H7 (cell line): ENCODE results near the gene AFDN. TPM values are rescaled to one million over a fixed set of nuclear protein-coding genes. Genes with fewer than 3 reads are reported as not detected.
A peak's percentile ranks its signal among the peaks of the same experiment; 100 is the strongest.

Experiments used
- DNase-seq: peaks from one replicate; pipeline ENCODE4 v3.0.0; 2012
- H3K27me3 ChIP-seq: 2 replicates; pipeline ENCODE4 v1.6.0; 2011; ENCODE audit warnings: mild to moderate bottlenecking, low read length; ENCODE audit not compliant: control insufficient read depth, insufficient read depth
- H3K36me3 ChIP-seq: replicated peaks from 2 replicates; pipeline ENCODE4 v1.5.1; 2011; ENCODE audit warnings: low read length; ENCODE audit not compliant: control insufficient read depth, insufficient read depth
- H3K4me3 ChIP-seq: 2 replicates; pipeline ENCODE4 v1.5.1; 2011; ENCODE audit warnings: low read depth, mild to moderate bottlenecking, control low read depth, low read length, moderate library complexity; ENCODE audit not compliant: insufficient read depth
- total RNA-seq: library from RNA; depleted of rRNA; stranded (reverse); fragments of >200 nt; shearing (Covaris generic); gene quantifications from 2 replicates; pipeline ENCODE4 v1.2.3, GENCODE V29; 2014

Gene AFDN
- total RNA-seq, 1 experiment from 2014 or later: 67.6 TPM

DNA sequence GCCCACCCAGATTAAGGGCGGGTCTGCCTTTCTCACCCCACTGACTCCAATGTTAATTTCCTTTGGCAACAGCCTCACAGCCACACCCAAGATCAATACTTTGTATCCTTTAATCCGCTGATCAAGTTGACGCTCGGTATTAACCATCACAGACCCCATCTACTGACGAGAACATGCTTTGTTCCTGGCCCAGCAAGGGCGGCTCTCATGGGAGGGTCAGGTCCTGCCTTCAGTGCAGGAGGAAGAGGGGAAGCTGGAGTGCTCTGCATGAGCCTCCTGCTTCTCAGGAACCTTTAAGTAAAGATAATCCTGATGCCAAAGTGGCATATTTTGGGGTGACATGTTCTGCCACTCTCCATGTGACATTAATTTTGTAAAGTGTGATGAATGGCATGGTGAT lies 179.1 kb downstream of the AFDN start:
- Histone ChIP-seq H3K36me3 (no peaks in the 10 kb centered on the region), H3K4me3 (no peak overlapping the region), H3K27me3 (no peaks in the 10 kb centered on the region)
- no peak for DNase-seq

DNA sequence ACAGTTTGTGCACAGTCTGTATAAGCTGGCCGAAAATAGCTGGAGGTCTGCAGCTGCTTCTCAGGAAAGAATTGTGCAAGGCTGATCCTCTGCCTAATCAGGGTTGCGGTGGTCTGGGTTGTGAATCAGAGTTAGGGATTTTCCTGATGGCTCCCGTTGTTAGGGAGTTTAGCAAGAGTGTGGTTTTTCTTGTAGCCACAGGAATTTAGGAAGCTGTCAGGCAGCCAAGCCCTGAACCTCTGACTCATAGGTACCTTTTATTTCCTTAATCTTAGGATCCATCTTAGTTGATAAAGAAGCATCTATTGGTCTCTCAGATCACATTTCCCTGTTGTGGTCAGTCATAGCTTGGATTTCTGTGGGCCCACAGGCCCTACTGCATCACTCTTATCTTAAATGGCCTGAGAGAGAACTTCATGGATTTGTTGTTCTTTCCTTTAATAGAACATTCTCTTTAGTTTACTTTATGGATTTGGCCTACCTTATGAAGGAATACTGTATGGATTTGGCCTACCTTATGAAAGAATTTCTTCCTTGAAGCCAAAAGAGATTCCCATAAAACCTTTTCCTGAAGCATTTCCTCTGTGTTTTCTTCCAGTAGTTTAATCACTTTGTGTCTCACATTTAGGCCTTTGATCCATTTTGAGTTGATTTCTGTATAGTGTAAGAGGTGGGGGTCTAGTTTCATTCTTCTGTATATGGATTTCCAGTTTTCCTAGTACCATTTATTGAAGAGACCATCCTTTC lies 181.1 kb downstream of the AFDN start:
- DNase-seq: no peak
- Histone ChIP-seq H3K27me3 (no peaks in the 10 kb centered on the region), H3K4me3 (no peak overlapping the region), H3K36me3 (no peaks in the 10 kb centered on the region)

DNA sequence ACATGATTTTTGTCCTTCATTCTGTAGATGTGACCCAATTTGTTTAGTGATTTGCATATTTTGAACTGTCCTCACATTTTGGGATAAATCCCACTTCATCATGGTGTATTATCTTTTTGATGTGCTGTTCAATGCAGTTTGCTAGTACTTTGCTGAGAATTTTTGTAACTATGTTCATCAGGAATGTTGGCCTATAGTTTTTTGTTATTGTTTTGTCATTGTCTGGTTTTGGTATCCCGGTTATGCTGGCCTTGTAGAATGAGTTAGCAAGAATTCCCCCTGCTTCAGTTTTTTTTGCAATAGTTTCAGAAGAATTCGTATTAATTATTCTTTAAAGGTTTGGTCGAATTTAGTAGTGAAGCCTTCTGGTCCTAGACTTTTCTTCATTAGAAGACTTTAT lies 182.6 kb downstream of the AFDN start:
- H3K36me3 ChIP-seq: no peaks in the 10 kb centered on the region
- DNase-seq: no peak
- H3K27me3 ChIP-seq: no peaks in the 10 kb centered on the region
- H3K4me3 ChIP-seq: no peak overlapping the region

DNA sequence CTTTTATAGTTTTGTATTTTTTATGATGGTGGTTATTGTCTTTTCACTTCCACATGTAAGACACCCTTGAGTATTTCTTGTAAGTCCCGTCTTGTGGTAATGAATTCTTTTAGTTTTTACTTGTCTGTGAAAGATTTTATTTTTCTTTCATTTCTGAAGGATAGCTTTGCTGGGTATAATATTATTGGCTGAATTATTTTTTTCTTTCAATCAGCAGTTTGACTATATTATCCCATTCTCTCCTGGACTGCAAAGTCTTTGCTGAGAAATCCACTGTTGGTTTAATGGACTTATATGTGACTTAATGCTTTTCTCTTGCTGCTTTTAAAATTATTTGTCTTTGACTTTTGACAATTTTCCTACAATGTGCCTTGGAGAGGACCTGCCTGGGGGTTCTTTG lies 184.6 kb downstream of the AFDN start:
- no peak for DNase-seq
- Histone ChIP-seq H3K27me3 (no peaks in the 10 kb centered on the region), H3K4me3 (no peak overlapping the region), H3K36me3 (no peaks in the 10 kb centered on the region)

DNA sequence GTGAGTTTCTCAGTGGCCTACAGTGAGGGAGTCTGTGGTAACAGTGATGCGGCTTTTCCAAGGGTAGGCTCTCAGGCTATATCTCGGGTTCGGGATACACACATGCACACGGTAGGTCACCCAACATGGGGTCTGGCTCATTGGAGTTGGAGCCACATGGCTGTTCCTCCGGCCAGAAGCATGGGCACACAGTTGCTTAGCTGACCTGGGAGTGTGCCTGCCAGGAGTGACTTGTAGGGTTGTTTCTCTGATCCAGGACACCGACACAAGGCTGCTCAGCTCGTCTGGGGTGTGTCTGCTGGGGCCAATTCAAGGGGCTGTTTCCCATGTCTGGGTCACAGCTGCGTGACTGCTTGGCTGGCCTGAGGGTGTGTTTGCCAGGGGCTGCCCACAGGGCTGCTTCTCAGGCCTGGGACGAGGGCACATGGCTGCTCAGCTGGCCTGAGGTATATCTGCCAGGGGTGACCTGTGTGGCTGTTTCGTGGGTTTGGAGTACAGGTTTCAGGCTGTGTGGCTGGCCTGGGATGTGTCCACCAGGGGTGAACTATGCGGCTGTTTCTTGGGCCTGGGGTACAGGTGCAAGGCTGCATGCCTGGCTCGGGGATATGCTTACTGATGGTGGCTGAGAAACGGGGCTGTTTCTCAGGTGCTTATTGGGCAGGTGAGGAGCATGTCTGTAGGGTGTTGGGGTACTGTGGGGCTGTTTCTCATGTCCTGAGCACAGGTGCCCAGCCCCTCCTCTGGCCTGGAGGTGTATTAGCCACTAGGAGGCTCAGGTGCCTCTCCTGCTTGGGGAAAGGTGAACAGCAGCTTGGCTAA lies 185.9 kb downstream of the AFDN start:
- DNase-seq: no peak
- H3K36me3 ChIP-seq: no peaks in the 10 kb centered on the region
- H3K4me3 ChIP-seq: no peak overlapping the region

DNA sequence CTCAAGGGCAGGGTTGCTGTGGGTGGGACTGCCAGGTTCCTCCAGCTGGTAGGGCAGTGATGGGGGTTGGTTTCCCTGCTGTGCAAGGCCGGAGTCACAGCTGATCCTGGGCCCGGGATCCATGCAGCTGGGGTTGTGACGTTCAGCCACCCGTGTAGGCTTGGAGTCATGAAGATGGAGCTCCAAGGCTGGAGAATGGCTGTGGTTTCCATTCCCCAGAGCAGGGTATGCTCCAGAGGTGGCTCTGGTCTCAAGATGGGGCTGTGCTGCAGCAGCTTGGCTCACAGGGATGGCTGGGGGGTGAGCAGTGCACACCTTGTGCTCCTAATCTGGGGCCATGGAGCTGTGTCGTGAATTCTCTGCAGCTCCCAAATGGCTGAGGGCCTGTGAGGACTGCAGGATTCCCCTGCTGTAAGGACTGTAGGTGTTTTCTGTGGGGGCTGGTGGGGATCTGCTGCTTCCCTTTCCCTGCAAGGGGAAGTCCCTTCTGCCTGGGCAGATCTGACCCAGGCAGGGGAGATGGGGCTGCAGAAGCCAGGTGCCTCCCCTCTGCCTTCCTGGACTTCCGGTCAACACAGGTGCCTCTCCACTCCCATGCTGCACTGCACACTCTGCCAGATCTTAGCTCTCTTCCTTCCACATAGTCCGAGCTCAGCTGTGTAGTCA lies 186.7 kb downstream of the AFDN start:
- Histone ChIP-seq H3K27me3 (no peaks in the 10 kb centered on the region), H3K4me3 (no peak overlapping the region), H3K36me3 (no peaks in the 10 kb centered on the region)
- no peak for DNase-seq

More for the DNA sequence above, 185.9 kb downstream of the AFDN start:
- no peaks in the 10 kb centered on the region for H3K27me3 ChIP-seq

DNA sequence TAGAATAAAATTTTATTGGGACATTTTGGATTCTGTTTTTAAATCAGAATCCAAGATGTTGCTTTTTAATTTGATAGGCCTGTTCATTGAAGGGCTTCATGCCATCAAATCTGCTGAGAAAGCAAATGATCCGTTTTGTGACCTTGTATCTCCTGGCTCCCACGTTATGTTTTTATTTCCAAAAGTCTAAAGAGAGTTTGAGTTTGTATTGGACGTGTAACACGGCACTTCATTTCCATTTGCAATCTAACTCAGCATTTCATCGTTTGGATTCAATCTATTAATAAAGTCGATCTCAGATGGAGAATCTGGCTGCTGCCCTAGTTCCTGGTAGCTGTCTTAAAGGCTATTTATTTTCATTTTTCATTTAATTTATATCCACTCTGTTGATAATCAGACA lies 187.7 kb downstream of the AFDN start:
- DNase-seq: no peak
- Histone ChIP-seq H3K27me3 (no peaks in the 10 kb centered on the region), H3K36me3 (no peaks in the 10 kb centered on the region), H3K4me3 (no peak overlapping the region)

DNA sequence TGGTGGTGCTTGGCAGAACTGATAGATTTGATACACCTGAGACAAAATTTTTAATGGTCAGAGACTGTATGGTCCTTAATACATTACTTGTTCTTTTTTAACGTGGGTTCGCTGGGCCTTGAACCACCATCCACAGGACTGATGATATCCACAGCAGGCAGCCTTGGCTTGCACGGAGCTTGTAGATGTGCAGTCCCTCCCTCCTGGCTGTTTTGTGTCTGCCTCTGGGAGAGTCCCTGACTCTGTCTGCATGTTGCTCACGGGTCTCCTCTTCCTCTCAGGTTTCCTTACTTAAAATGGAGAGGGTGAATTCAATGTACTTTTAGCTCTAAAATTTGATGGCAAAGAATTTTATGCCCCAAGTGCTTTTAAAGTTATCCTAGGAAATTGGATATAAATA lies 188.3 kb downstream of the AFDN start:
- no peak for DNase-seq
- H3K27me3 ChIP-seq: no peaks in the 10 kb centered on the region
- no peaks in the 10 kb centered on the region for H3K36me3 ChIP-seq
- H3K4me3 ChIP-seq: no peak overlapping the region

DNA sequence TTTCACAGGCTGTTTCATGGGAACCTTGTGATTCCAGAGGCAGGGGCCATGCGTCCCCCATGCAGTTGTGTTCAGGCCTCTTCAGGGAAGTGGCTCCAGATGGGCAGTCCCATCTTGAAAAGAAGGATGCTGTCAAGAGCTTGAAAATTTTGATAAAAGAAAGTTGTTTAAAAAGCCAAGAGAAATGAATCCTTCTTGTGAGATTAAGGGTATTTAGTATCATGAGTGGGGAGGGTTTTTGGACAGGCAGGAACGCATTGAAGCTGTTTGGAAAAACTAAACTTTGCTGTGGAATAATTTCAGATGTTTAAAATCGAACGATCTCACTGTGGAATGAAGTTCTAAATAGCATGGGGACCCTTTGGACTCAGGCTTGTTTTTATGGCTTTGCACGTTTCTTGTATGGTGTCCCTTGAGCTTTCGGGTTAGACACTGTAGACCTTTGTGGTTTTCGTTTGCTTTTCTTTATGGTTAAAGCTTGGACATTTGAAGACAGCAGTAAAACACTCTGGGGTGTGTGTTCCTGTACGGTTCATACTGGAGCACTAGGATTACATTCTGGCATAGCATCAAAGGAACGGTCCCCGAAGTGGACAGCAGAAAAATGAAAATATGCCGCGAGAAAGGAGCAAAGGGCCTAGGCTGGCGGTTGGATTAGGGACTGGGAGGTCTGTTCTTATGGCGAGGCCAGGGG lies 188.9 kb downstream of the AFDN start:
- H3K36me3 ChIP-seq: no peaks in the 10 kb centered on the region
- no peak overlapping the region for H3K4me3 ChIP-seq
- no peak for DNase-seq
- no peaks in the 10 kb centered on the region for H3K27me3 ChIP-seq

DNA sequence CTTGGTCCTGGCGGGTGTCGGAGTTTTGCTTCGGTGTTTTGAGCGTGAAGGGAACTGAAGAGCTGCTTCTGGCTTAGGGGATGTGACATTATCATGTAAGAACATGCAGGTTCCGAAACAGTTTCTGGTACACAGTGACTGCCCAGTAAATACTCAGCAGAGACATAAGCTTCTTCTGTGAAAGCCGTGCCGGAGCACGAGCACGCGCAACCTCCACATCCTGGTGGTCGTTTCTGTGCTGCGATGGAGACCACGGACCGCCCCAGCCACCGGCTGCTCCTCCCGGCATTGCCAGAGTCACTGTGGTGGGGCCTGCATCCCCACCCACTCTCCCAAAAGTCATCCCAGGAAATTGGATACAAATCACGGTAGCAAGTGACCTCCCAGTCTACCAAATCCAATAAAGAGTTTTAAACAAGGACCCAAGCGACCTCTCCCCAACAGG lies 189.5 kb downstream of the AFDN start:
- H3K27me3 ChIP-seq: no peaks in the 10 kb centered on the region
- no peaks in the 10 kb centered on the region for H3K36me3 ChIP-seq
- peak; percentile 52 for DNase-seq
- no peak overlapping the region for H3K4me3 ChIP-seq

DNA sequence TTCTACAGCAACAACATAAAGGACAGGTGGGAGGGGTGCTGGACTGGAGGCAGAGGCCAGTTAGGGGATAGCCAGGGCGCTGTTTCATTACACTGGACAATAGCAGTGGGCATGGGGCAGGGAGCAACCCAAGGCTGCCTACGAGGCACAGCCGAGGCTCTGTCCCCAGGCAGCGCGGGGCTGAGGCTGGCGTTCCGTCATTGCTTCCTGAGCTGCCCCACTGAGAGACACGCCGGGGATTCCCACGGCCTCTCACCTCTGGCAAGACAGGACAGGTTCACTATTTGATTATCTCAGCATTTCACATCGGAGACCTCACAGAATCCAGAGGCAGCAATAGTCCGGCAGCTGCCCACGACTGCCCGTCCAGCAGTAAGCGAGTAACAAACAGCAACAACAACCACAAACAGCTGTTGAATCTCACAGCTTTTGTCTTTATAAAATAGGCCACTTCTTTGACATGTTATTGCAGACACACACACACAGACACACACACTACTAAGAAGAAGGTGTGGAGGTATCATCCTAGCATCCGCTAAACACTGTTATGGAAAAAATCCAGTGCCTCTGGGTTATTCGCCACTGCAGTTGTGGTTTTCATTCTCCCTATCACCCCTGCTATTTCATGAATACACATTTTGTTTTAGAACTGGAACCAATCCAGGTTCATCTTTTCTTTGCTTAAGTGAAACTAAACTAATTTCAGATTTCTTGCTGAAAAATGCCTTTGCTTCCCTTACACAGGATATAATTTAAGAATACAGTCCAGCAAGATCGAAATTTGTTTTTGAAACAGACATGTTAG lies 190.2 kb downstream of the AFDN start:
- Histone ChIP-seq H3K4me3 (no peak overlapping the region), H3K36me3 (no peaks in the 10 kb centered on the region), H3K27me3 (no peaks in the 10 kb centered on the region)
- DNase-seq: peak; percentile 78

DNA sequence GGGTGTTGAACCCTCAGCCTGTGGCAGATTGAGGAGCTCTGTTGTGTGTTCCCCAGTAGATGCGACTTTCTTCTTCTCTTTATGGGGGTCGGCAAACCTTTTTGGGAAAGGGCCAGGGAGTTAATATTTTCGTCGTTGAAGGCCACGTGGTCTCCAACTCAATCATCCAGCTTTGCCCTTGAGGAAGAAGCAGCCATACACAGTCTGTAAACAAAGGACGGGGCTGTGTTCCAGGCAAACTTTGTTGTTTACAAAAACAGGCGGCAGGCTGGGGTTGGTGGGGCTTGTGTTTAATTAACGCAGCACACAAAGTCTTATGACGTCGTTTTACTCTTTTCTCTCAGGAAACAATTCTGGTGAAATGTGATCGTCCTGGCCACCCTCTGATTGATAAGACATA lies 190.9 kb downstream of the AFDN start:
- Histone ChIP-seq H3K27me3 (no peaks in the 10 kb centered on the region), H3K36me3 (no peaks in the 10 kb centered on the region), H3K4me3 (no peak overlapping the region)
- DNase-seq: no peak

DNA sequence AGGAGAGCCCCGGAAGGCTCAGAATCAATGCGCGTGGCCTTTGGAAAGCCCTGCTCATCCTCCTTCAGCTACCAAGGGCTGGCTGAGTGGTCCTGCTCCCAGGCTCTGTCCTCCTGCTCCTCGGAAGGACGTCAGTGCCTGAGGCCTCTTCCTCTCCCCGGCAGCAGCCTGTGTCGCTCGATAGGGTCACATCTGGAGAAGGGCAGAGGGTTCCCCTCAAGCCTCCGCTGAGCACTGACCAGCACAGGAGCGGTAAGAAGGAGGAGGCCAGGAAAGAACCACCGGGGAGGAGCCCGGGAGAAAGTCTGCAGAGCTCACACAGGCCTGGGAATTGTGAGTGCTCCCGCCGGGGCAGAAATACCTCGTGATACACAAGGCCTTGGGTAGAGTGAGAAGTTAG lies 192.0 kb downstream of the AFDN start:
- DNase-seq: no peak
- Histone ChIP-seq H3K4me3 (no peak overlapping the region), H3K27me3 (no peaks in the 10 kb centered on the region), H3K36me3 (no peaks in the 10 kb centered on the region)

DNA sequence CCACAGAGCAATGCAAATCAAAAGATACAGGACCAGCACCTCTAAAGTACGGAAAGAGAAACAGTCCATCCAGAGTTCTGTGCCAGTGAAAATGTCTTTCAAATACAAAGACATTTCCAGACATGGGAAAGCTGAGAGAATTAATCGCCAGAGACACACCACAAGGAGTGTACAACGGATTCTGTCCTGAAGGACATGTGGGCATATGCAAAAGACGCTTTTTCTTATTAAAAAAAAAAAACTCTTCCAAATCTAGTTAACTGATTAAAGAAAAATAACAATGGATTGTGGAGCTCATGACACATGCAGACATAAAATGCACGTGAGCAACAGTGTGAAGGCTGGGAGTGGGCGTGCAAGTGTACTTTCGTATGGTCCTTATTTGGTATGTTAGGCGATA lies 193.5 kb downstream of the AFDN start:
- no peaks in the 10 kb centered on the region for H3K27me3 ChIP-seq
- H3K4me3 ChIP-seq: no peak overlapping the region
- no peaks in the 10 kb centered on the region for H3K36me3 ChIP-seq
- DNase-seq: no peak
